Caco-2 (cell line): Measurements from ENCODE around the gene FGR. TPM values are rescaled to one million over a fixed set of nuclear protein-coding genes. Genes with fewer than 3 reads are reported as not detected.

ENCODE experiments used
- BruUV-seq: library from RNA; stranded (reverse); fragments of 400-500 nt; replicated peaks from 2 replicates; lab custom pipeline; 2021; lab: Mats Ljungman, UMichigan
- CTCF ChIA-PET: fragments of 300-600 bp; sonication (Branson Sonifier 250); formaldehyde crosslinking; loops from one replicate; lab custom pipeline; 2022; ENCODE audit warnings: antibody characterized with exemption; lab: Charles Lee
- POLR2A ChIA-PET: fragments of 300-600 bp; sonication (Branson Sonifier 250); formaldehyde crosslinking; loops from one replicate; lab custom pipeline; 2022; ENCODE audit warnings: antibody characterized with exemption; lab: Charles Lee
- DNase-seq, 2 experiments: peaks; one replicate each; pipeline versions ENCODE4 v3.0.0 to v3.0.0-alpha.2; 2020 to 2022
- H3K27me3 ChIP-seq: replicated peaks from 2 replicates; pipeline ENCODE4 v1.6.0; 2011; ENCODE audit warnings: low read length; ENCODE audit not compliant: control insufficient read depth, insufficient read depth
- H3K36me3 ChIP-seq: 2 replicates; pipeline ENCODE4 v1.5.1; 2011; ENCODE audit warnings: low read length; ENCODE audit not compliant: control insufficient read depth, insufficient read depth
- H3K4me1 ChIP-seq: fragments of 250-450 bp; sonication (Bioruptor Pico); 2 replicates; pipeline ENCODE4 v1.5.1; 2020; ENCODE audit warnings: mild to moderate bottlenecking
- H3K4me3 ChIP-seq: 2 replicates; pipeline ENCODE4 v1.5.1; 2011; ENCODE audit warnings: low read depth, mild to moderate bottlenecking, control low read depth, low read length
- H3K9me3 ChIP-seq: fragments of 250-450 bp; sonication (Bioruptor Pico); 2 replicates; pipeline ENCODE4 v1.5.1; 2020; ENCODE audit warnings: mild to moderate bottlenecking, moderate library complexity
- H3K27ac Mint-ChIP-seq: one replicate; pipeline ENCODE4 v1.8.0; 2022; ENCODE audit warnings: mixed read lengths; ENCODE audit not compliant: unreplicated experiment
- H3K27me3 Mint-ChIP-seq: one replicate; pipeline ENCODE4 v1.8.0; 2022; ENCODE audit warnings: mixed read lengths; ENCODE audit not compliant: insufficient read depth, unreplicated experiment
- H3K36me3 Mint-ChIP-seq: one replicate; pipeline ENCODE4 v1.8.0; 2022; ENCODE audit warnings: mild to moderate bottlenecking, mixed read lengths; ENCODE audit not compliant: insufficient read depth, unreplicated experiment
- H3K4me1 Mint-ChIP-seq: one replicate; pipeline ENCODE4 v1.8.0; 2022; ENCODE audit warnings: low read depth, mixed read lengths; ENCODE audit not compliant: unreplicated experiment
- H3K4me3 Mint-ChIP-seq: one replicate; pipeline ENCODE4 v1.8.0; 2022; ENCODE audit warnings: mild to moderate bottlenecking, moderate library complexity, mixed read lengths; ENCODE audit not compliant: unreplicated experiment
- H3K9me3 Mint-ChIP-seq: one replicate; pipeline ENCODE4 v1.8.0; 2022; ENCODE audit warnings: mixed read lengths; ENCODE audit not compliant: unreplicated experiment
- intact Hi-C: fragments of 100-400 bp; cut with micrococcal nuclease; formaldehyde crosslinking; loops from one replicate; pipeline ENCODE4 v1.10.0; 2022; ENCODE audit not compliant: unreplicated experiment
- total RNA-seq: library from RNA; stranded (reverse); gene quantifications from 2 replicates; pipeline ENCODE4 v1.2.3, GENCODE V29; 2022
- TF ChIP-seq, protein P1 (sequence below), 2 experiments: fragments of 200-600 bp in 1 of 2; IDR thresholded peaks; 1 replicate in 1 of 2; 2 replicates in 1 of 2; pipeline versions ENCODE4 v1.5.1 to v1.8.0; 2011 to 2022; ENCODE audit warnings: antibody characterized with exemption in 1 of 2, control low read depth in 1 of 2, inconsistent platforms in 1 of 2, low read depth in 1 of 2, low read length in 1 of 2, mild to moderate bottlenecking in 1 of 2, moderate library complexity in 1 of 2; ENCODE audit not compliant: insufficient read depth in 1 of 2, severe bottlenecking in 1 of 2, unreplicated experiment in 1 of 2

The FGR gene
- total RNA-seq, 1 experiment from 2014 or later: not detected

DNA sequence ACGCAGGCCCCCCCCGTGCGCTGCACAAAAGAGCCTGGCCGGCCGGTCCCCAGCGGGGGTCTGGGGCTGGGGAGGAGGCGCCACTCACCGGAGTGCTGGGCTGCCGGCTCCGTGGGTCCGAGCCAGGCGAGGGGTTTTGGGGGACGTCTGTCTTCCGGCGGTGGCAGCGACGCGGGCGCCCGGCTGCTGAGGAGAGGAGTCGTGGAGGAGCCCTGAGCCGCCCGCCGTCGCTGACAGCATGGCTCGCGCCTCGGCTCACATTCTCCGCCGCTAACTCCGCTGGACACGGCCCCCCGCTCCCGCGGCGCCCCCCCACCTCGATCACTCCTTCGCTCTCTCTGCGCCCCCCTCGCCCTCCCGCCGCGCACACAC, 31.7 kb downstream of the FGR start:
- Mint-ChIP-seq H3K9me3 (no peaks in the 10 kb centered on the region), H3K4me1 (peaks cover 17% of the 10 kb centered on the region), H3K27me3 (no peaks in the 10 kb centered on the region), H3K27ac (peak overlapping the region; percentile 84), H3K4me3 (peak overlapping the region; percentile 98), H3K36me3 (peaks cover 11% of the 10 kb centered on the region)
- Histone ChIP-seq H3K27me3 (no peaks in the 10 kb centered on the region), H3K9me3 (no peaks in the 10 kb centered on the region), H3K36me3 (no peaks in the 10 kb centered on the region), H3K4me1 (peaks cover 30% of the 10 kb centered on the region), H3K4me3 (peak overlapping the region; percentile 91)
- CTCF ChIA-PET: interaction anchor here (1.0 to 2.6 kb wide), 5 partner anchors 28 to 187 kb away, joined by 5 to 19 read pairs (median 7); no protein-coding TSS in a partner anchor
- DNase-seq: no peak
- POLR2A ChIA-PET: interaction anchor here (0.6 to 1.0 kb wide), 2 partner anchors 46 to 123 kb away, joined by 3 to 5 read pairs; partner anchors contain the start of gene FAM76A
- intact Hi-C loops: loop anchor here (10.0 kb wide), 1 partner anchor 108 kb away; the partner anchor contains the start of gene WASF2
- TF ChIP-seq, protein P1, sequence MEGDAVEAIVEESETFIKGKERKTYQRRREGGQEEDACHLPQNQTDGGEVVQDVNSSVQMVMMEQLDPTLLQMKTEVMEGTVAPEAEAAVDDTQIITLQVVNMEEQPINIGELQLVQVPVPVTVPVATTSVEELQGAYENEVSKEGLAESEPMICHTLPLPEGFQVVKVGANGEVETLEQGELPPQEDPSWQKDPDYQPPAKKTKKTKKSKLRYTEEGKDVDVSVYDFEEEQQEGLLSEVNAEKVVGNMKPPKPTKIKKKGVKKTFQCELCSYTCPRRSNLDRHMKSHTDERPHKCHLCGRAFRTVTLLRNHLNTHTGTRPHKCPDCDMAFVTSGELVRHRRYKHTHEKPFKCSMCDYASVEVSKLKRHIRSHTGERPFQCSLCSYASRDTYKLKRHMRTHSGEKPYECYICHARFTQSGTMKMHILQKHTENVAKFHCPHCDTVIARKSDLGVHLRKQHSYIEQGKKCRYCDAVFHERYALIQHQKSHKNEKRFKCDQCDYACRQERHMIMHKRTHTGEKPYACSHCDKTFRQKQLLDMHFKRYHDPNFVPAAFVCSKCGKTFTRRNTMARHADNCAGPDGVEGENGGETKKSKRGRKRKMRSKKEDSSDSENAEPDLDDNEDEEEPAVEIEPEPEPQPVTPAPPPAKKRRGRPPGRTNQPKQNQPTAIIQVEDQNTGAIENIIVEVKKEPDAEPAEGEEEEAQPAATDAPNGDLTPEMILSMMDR (IDR thresholded peaks at IDR 0.05; ENCODE audit: insufficient read depth in 1 of 2, low read depth in 1 of 2, low read length in 1 of 2, severe bottlenecking in 1 of 2, unreplicated experiment in 1 of 2): no peak
- BruUV-seq: no TSS peak

DNA sequence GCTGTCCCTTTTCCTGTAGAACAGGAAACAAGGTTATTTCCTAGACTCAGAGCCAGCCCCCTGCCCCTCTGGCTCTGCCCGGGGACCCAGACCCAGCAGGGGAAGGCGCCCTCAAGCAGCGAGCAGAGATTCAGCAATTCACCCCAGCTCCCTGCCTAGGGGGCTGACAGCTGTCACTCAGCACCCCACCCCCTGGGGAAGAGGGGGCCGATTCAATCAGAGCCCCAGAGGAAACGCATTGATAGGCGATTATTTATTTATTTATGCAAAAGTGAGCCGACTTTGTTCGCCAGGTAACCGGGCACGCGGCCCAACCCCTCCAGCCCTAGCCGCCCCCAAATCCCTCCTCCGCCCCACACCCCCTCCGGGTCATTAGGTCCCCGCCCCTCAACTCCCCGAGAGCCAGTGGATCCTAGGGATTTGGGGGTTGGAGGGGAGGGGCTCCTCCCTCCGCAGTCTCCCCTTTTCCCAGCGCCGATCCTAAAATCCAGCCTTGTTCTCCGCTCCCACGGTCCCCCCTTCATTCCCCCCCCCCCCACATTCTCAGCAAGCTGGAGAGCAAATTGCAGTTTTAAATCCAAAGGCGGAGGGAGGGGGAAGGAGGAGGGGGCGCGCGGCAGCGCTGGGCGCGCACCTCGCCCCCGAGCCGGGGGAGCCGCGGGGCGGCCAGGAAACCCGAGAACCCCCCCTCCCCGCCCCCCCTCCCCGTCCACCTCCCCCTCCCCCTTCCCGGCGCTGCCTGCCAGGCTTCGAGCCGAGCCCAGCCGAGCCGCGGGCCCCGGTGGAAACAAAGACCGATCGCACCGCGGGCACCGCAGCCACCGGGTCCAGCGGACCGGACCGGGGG, 32.3 kb downstream of the FGR start:
- no peak overlapping the region for H3K27ac Mint-ChIP-seq
- CTCF ChIA-PET: interaction anchor here (2.6 kb wide), 1 partner anchor 45 kb away, joined by 19 read pairs; no protein-coding TSS in a partner anchor

More for the DNA sequence above, 32.3 kb downstream of the FGR start:
- Mint-ChIP-seq H3K36me3 (peaks cover 11% of the 10 kb centered on the region), H3K27me3 (no peaks in the 10 kb centered on the region), H3K4me1 (peaks cover 17% of the 10 kb centered on the region), H3K9me3 (no peaks in the 10 kb centered on the region), H3K4me3 (peak overlapping the region; percentile 98)
- TF ChIP-seq, protein P1 (IDR thresholded peaks at IDR 0.05; ENCODE audit: insufficient read depth in 1 of 2, low read depth in 1 of 2, low read length in 1 of 2, severe bottlenecking in 1 of 2, unreplicated experiment in 1 of 2): no peak
- H3K9me3 ChIP-seq: no peaks in the 10 kb centered on the region
- H3K36me3 ChIP-seq: no peaks in the 10 kb centered on the region
- H3K27me3 ChIP-seq: no peaks in the 10 kb centered on the region
- peaks cover 24% of the 10 kb centered on the region for H3K4me1 ChIP-seq
- peak overlapping the region; percentile 91 for H3K4me3 ChIP-seq
- DNase-seq: peak in 1 of 2 experiments; percentile 39
- no TSS peak for BruUV-seq
- POLR2A ChIA-PET: interaction anchor here (0.6 kb wide), 2 partner anchors 48 to 123 kb away, joined by 5 to 12 read pairs; partner anchors contain the start of gene FAM76A
- intact Hi-C loops: loop anchor here (10.0 kb wide), 1 partner anchor 108 kb away; the partner anchor contains the start of gene WASF2
